HG03045 (cell line): ENCODE measurements around the gene KCNH1.
"Not testable (repeated sequence)": the region's sequence is repeated elsewhere in the genome, so short reads cannot be mapped to it uniquely, and the experiment has no call there.

Experiments
- ATAC-seq: cut with Tn5 transposase; IDR thresholded peaks from one replicate; pipeline ENCODE4 v1.9.1; 2021; ENCODE audit warnings: mild to moderate bottlenecking, moderate library complexity; ENCODE audit not compliant: unreplicated experiment

Gene KCNH1

GRCh38 chr1:211099393-211099792, 34.6 kb downstream of the KCNH1 start:
- ATAC-seq: no peak

GRCh38 chr1:211095381-211095780, 38.6 kb downstream of the KCNH1 start:
- no peak for ATAC-seq

- no peak for ATAC-seq
These were observed 41.0 kb downstream of the KCNH1 start for GRCh38 chr1:211092955-211093354.

- ATAC-seq: no peak
These were observed 42.1 kb downstream of the KCNH1 start for GRCh38 chr1:211091867-211092266.

GRCh38 chr1:211089536-211089935, 44.4 kb downstream of the KCNH1 start:
- no peak for ATAC-seq

- ATAC-seq: no peak
These were observed 45.8 kb downstream of the KCNH1 start for GRCh38 chr1:211088156-211088555.

GRCh38 chr1:211082824-211083223, 51.1 kb downstream of the KCNH1 start:
- no peak for ATAC-seq

GRCh38 chr1:211081447-211081846, 52.5 kb downstream of the KCNH1 start:
- ATAC-seq: not testable (repeated sequence)

GRCh38 chr1:211068976-211069375, 65.0 kb downstream of the KCNH1 start:
- ATAC-seq: no peak

GRCh38 chr1:211066781-211067384, 67.1 kb downstream of the KCNH1 start:
- ATAC-seq: no peak

GRCh38 chr1:211041838-211042237, 92.1 kb downstream of the KCNH1 start:
- ATAC-seq: not testable (repeated sequence)

- ATAC-seq: no peak
These were observed 96.9 kb downstream of the KCNH1 start for GRCh38 chr1:211037095-211037494.

GRCh38 chr1:211036381-211037060, 97.4 kb downstream of the KCNH1 start:
- ATAC-seq: no peak

- ATAC-seq: no peak
These were observed 98.0 kb downstream of the KCNH1 start for GRCh38 chr1:211035821-211036380.

GRCh38 chr1:211033921-211034525, 99.9 kb downstream of the KCNH1 start:
- ATAC-seq: no peak

- no peak for ATAC-seq
These were observed 109.0 kb downstream of the KCNH1 start for GRCh38 chr1:211024901-211025300.

- ATAC-seq: no peak
These were observed 114.7 kb downstream of the KCNH1 start for GRCh38 chr1:211019266-211019665.

- no peak for ATAC-seq
These were observed 115.3 kb downstream of the KCNH1 start for GRCh38 chr1:211018690-211019089.

GRCh38 chr1:211017075-211017718, 116.8 kb downstream of the KCNH1 start:
- ATAC-seq: no peak

GRCh38 chr1:211014275-211014674, 119.7 kb downstream of the KCNH1 start:
- ATAC-seq: no peak
